ENCODE data around the gene YTHDC2.

DNA sequence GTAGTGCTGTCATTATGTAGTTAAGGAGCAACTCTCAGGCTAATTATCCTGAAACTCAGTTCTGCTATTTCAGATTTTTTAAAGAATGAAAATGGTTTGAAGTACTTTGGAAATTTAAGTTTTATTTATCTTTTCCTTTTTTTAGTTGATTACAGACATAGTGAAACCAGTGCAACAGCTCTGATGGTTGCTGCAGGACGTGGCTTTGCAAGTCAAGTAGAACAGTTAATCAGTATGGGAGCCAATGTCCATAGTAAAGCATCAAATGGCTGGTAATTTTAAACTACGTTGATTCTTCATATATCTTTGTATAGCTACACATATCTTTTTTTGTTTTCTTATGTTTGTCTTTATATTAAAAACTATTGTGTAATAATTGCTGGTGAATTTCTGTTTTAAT, 34.9 kb downstream of the YTHDC2 start:
- TF ChIP-seq EGR1 (IDR thresholded peaks at IDR 0.05) (no peak), CREB1 (IDR thresholded peaks at IDR 0.05; ENCODE audit: low read depth) (no peak), TEAD4 (IDR thresholded peaks at IDR 0.05) (no peak), RAD21 (IDR thresholded peaks at IDR 0.05; ENCODE audit: low read depth) (no peak), FOXM1 (IDR thresholded peaks at IDR 0.05; ENCODE audit: borderline replicate concordance, low read depth) (no peak)
- TF ChIP-seq, protein P1, sequence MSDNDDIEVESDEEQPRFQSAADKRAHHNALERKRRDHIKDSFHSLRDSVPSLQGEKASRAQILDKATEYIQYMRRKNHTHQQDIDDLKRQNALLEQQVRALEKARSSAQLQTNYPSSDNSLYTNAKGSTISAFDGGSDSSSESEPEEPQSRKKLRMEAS (IDR thresholded peaks at IDR 0.05), result no peak
